SK-N-SH (cell line): ENCODE data around the gene HIPK2. TPM values are rescaled to one million over a fixed set of nuclear protein-coding genes. Genes with fewer than 3 reads are reported as not detected.

Experiments
- CTCF ChIA-PET: fragments of 300-600, 350-600 bp; formaldehyde crosslinking; extraction: SDS; loops from one replicate; lab custom pipeline; 2021; lab: Yijun Ruan, JAX
- POLR2A ChIA-PET: fragments of 350-600 bp; sonication (Branson Sonifier 250); formaldehyde crosslinking; extraction: SDS; loops from one replicate; lab custom pipeline; 2020; ENCODE audit warnings: antibody characterized with exemption, inconsistent platforms; lab: Yijun Ruan, JAX
- DNase-seq: peaks from one replicate; pipeline ENCODE4 v3.0.0; 2012
- H2AFZ ChIP-seq: fragments of 200-600 bp; sonication (generic); 2 replicates; pipeline ENCODE4 v1.8.1; 2016; ENCODE audit warnings: antibody characterized with exemption, mild to moderate bottlenecking, low read depth
- H3F3A ChIP-seq: fragments of 200-600 bp; sonication (generic); replicated peaks from 2 replicates; pipeline ENCODE3; 2016; ENCODE audit warnings: antibody characterized with exemption, mild to moderate bottlenecking; ENCODE audit not compliant: insufficient read depth
- H3K27ac ChIP-seq, 2 experiments: fragments of 200-500 bp in 1 of 2; fragments of 200-600 bp in 1 of 2; sonication (Bioruptor generic) in 1 of 2; sonication (generic), shearing (Covaris generic) in 1 of 2; 2 replicates each; pipeline versions ENCODE4 v1.5.1 to v1.6.1; 2014 to 2016; ENCODE audit warnings: low read depth in 2 of 2, inconsistent platforms in 1 of 2, low read length in 1 of 2, mild to moderate bottlenecking in 1 of 2, mixed read lengths in 1 of 2
- H3K27me3 ChIP-seq: fragments of 200-600 bp; sonication (generic), shearing (Covaris generic); 2 replicates; pipeline ENCODE4 v1.6.1; 2016; ENCODE audit warnings: mixed run types; ENCODE audit not compliant: insufficient read depth
- H3K36me3 ChIP-seq, 2 experiments: fragments of 200-500 bp in 1 of 2; fragments of 200-600 bp in 1 of 2; sonication (Bioruptor generic) in 1 of 2; sonication (generic) in 1 of 2; replicated peaks in 1 of 2; 2 replicates each; pipeline versions ENCODE3 to v1.5.1; 2014 to 2016; ENCODE audit warnings: low read length in 1 of 2, mild to moderate bottlenecking in 1 of 2; ENCODE audit not compliant: insufficient read depth in 2 of 2, control insufficient read depth in 1 of 2
- H3K4me1 ChIP-seq, 2 experiments: fragments of 200-500 bp in 1 of 2; fragments of 200-600 bp in 1 of 2; sonication (Bioruptor generic) in 1 of 2; sonication (generic), shearing (Covaris generic) in 1 of 2; 2 replicates each; pipeline versions ENCODE4 v1.5.1 to v1.6.1; 2014 to 2016; ENCODE audit warnings: low read depth in 1 of 2, low read length in 1 of 2, mixed run types in 1 of 2; ENCODE audit not compliant: insufficient read depth in 2 of 2, control insufficient read depth in 1 of 2
- H3K4me2 ChIP-seq: fragments of 200-600 bp; sonication (generic), shearing (Covaris generic); 2 replicates; pipeline ENCODE4 v1.6.1; 2017; ENCODE audit warnings: mixed run types
- H3K4me3 ChIP-seq, 2 experiments: fragments of 200-500 bp in 1 of 2; fragments of 200-600 bp in 1 of 2; sonication (Bioruptor generic) in 1 of 2; sonication (generic), shearing (Covaris generic) in 1 of 2; 2 replicates each; pipeline versions ENCODE4 v1.5.1 to v1.8.1; 2014 to 2016; ENCODE audit warnings: low read depth in 2 of 2, inconsistent platforms in 1 of 2, low read length in 1 of 2, mild to moderate bottlenecking in 1 of 2, mixed read lengths in 1 of 2, moderate library complexity in 1 of 2
- H3K79me2 ChIP-seq: fragments of 200-600 bp; sonication (generic); 2 replicates; pipeline ENCODE4 v1.8.1; 2017; ENCODE audit warnings: mild to moderate bottlenecking; ENCODE audit not compliant: insufficient read depth
- H3K9ac ChIP-seq: fragments of 200-600 bp; sonication (generic); 2 replicates; pipeline ENCODE4 v1.6.1; 2017; ENCODE audit warnings: mixed run types
- H3K9me2 ChIP-seq: fragments of 200-600 bp; sonication (generic); 2 replicates; pipeline ENCODE4 v1.6.1; 2017; ENCODE audit warnings: mixed run types
- H3K9me3 ChIP-seq: fragments of 200-600 bp; sonication (generic); 2 replicates; pipeline ENCODE4 v1.6.1; 2017; ENCODE audit warnings: mixed run types, mild to moderate bottlenecking, moderate library complexity
- H4K20me1 ChIP-seq: fragments of 200-600 bp; sonication (generic); 2 replicates; pipeline ENCODE4 v1.6.1; 2017; ENCODE audit warnings: mild to moderate bottlenecking, mixed run types; ENCODE audit not compliant: insufficient read depth
- EZH2phosphoT487 ChIP-seq: fragments of 200-600 bp; sonication (generic); IDR thresholded peaks from 2 replicates; pipeline ENCODE4 v1.6.1; 2017; ENCODE audit warnings: low read depth, mixed run types, mild to moderate bottlenecking, antibody characterized with exemption, moderate library complexity, borderline replicate concordance
- FOXJ3 ChIP-seq: sonication (generic); formaldehyde crosslinking; IDR thresholded peaks from 2 replicates; pipeline ENCODE4 v1.5.1; 2020; ENCODE audit warnings: mild to moderate bottlenecking, missing genetic modification reagents
- GATA2 ChIP-seq: sonication (generic); formaldehyde crosslinking; IDR thresholded peaks from 2 replicates; pipeline ENCODE4 v1.5.0; 2020; ENCODE audit warnings: mild to moderate bottlenecking, missing genetic modification reagents
- TAF1 ChIP-seq: IDR thresholded peaks from 2 replicates; pipeline ENCODE4 v1.6.1; 2012; ENCODE audit warnings: low read depth, mild to moderate bottlenecking, low read length, moderate library complexity, borderline replicate concordance
- TEAD4 ChIP-seq: IDR thresholded peaks from 2 replicates; pipeline ENCODE4 v1.4.0; 2012; ENCODE audit warnings: mild to moderate bottlenecking, borderline replicate concordance; ENCODE audit not compliant: insufficient read depth
- WGBS: methylation state at CpG from one replicate; pipeline ENCODE4 v1.1.6; 2017; ENCODE audit warnings: low lambda C conversion rate; 5-methylcytosine and 5-hydroxymethylcytosine counted together
- polyA plus RNA-seq, 3 experiments: library from polyadenylated mRNA; depleted of rRNA; stranded (reverse); fragments of >200 nt; gene quantifications; 2 replicates each; pipeline ENCODE4 v1.2.3, GENCODE V29; 2012
- TF ChIP-seq, protein P1 (sequence below): IDR thresholded peaks from 2 replicates; pipeline ENCODE4 v1.6.1; 2012; ENCODE audit warnings: mild to moderate bottlenecking, low read depth, low read length, moderate library complexity
- TF ChIP-seq, protein P2 (sequence below): fragments of 200-600 bp; sonication (generic); IDR thresholded peaks from 2 replicates; pipeline ENCODE4 v1.6.1; 2017; ENCODE audit warnings: antibody characterized with exemption, mild to moderate bottlenecking, moderate library complexity
- TF ChIP-seq, protein P3 (sequence below): IDR thresholded peaks from 2 replicates; pipeline ENCODE4 v1.4.0; 2012; ENCODE audit warnings: low read depth, borderline replicate concordance
- TF ChIP-seq, protein P4 (sequence below): fragments of 150-350 bp; IDR thresholded peaks from 2 replicates; pipeline ENCODE4 v1.6.1; 2017; ENCODE audit warnings: antibody characterized with exemption, low read length, low read depth, borderline replicate concordance

Gene HIPK2
- polyA plus RNA-seq, 1 of the 3 experiments (the other 2 are of a cell fraction), result 14.2 TPM

DNA sequence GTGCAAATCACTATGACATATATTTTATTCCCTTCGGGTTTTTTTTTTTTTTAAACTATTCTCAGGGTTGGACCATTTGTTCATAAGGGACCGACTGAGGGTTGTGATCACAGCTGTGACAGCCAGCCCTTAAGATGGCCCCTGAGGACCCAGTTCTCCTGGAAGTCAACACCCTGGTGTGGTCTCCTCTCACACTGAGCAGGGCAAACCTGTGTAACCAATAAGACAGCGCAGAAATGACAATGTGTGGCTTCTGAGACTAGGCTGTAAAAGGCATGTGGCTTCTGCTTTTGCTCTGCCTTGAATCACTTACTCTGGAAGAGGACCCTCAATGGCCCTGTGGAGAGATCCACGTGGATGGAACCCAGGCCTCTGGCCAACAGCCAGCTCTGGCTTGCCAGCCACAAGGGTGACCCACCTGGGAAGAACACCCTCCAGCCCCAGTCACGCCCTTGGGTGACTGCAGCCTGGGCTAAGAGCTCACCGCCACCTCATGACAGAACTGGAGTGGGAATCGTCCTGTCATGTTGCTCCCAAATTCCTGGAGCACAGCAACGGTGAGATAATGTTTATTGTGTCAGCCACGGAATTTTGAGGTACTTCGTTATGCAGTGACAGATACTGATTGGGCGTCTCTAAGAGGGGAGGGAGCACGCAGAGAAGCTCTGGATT lies 127.2 kb downstream of the HIPK2 start:
- no peaks in the 10 kb centered on the region for H3K9me3 ChIP-seq
- no peak for TF ChIP-seq TAF1
- no peak for TF ChIP-seq FOXJ3 (CRISPR knock-in tag)
- no peak for TF ChIP-seq GATA2 (CRISPR knock-in tag)
- TF ChIP-seq EZH2phosphoT487, result no peak
- TF ChIP-seq, protein P1, sequence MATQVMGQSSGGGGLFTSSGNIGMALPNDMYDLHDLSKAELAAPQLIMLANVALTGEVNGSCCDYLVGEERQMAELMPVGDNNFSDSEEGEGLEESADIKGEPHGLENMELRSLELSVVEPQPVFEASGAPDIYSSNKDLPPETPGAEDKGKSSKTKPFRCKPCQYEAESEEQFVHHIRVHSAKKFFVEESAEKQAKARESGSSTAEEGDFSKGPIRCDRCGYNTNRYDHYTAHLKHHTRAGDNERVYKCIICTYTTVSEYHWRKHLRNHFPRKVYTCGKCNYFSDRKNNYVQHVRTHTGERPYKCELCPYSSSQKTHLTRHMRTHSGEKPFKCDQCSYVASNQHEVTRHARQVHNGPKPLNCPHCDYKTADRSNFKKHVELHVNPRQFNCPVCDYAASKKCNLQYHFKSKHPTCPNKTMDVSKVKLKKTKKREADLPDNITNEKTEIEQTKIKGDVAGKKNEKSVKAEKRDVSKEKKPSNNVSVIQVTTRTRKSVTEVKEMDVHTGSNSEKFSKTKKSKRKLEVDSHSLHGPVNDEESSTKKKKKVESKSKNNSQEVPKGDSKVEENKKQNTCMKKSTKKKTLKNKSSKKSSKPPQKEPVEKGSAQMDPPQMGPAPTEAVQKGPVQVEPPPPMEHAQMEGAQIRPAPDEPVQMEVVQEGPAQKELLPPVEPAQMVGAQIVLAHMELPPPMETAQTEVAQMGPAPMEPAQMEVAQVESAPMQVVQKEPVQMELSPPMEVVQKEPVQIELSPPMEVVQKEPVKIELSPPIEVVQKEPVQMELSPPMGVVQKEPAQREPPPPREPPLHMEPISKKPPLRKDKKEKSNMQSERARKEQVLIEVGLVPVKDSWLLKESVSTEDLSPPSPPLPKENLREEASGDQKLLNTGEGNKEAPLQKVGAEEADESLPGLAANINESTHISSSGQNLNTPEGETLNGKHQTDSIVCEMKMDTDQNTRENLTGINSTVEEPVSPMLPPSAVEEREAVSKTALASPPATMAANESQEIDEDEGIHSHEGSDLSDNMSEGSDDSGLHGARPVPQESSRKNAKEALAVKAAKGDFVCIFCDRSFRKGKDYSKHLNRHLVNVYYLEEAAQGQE, result no peak
- TF ChIP-seq, protein P2, sequence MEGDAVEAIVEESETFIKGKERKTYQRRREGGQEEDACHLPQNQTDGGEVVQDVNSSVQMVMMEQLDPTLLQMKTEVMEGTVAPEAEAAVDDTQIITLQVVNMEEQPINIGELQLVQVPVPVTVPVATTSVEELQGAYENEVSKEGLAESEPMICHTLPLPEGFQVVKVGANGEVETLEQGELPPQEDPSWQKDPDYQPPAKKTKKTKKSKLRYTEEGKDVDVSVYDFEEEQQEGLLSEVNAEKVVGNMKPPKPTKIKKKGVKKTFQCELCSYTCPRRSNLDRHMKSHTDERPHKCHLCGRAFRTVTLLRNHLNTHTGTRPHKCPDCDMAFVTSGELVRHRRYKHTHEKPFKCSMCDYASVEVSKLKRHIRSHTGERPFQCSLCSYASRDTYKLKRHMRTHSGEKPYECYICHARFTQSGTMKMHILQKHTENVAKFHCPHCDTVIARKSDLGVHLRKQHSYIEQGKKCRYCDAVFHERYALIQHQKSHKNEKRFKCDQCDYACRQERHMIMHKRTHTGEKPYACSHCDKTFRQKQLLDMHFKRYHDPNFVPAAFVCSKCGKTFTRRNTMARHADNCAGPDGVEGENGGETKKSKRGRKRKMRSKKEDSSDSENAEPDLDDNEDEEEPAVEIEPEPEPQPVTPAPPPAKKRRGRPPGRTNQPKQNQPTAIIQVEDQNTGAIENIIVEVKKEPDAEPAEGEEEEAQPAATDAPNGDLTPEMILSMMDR, result no peak
- TF ChIP-seq, protein P3, sequence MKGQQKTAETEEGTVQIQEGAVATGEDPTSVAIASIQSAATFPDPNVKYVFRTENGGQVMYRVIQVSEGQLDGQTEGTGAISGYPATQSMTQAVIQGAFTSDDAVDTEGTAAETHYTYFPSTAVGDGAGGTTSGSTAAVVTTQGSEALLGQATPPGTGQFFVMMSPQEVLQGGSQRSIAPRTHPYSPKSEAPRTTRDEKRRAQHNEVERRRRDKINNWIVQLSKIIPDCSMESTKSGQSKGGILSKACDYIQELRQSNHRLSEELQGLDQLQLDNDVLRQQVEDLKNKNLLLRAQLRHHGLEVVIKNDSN, result no peak
- no peak for TF ChIP-seq TEAD4
- TF ChIP-seq, protein P4, sequence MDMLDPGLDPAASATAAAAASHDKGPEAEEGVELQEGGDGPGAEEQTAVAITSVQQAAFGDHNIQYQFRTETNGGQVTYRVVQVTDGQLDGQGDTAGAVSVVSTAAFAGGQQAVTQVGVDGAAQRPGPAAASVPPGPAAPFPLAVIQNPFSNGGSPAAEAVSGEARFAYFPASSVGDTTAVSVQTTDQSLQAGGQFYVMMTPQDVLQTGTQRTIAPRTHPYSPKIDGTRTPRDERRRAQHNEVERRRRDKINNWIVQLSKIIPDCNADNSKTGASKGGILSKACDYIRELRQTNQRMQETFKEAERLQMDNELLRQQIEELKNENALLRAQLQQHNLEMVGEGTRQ, result no peak
- H3K4me2 ChIP-seq, result no peak overlapping the region
- H2AFZ ChIP-seq, result no peak overlapping the region
- H3K4me1 ChIP-seq, result peaks cover 0 to 14% of the 10 kb centered on the region in 2 experiments; a peak in 1 of 4 replicates
- no peak overlapping the region; a peak in 1 of 4 replicates for H3K27ac ChIP-seq
- no peak overlapping the region for H3K9ac ChIP-seq
- peaks cover 30% of the 10 kb centered on the region; the same call in 1 of the 2 replicates for H3K79me2 ChIP-seq
- no peaks in the 10 kb centered on the region for H3K9me2 ChIP-seq
- 94% methylated on average over 10 of the region's 12 CpGs for WGBS
- ChIA-PET CTCF (interaction anchor here (0.9 to 3.8 kb wide), 6 partner anchors 8 to 360 kb away, joined by 3 to 27 read pairs (median 4); no protein-coding TSS in a partner anchor), POLR2A (interaction anchor here (0.9 to 1.7 kb wide), 3 partner anchors 15 to 342 kb away, joined by 3 to 6 read pairs (median 4); no protein-coding TSS in a partner anchor)
- no peak for DNase-seq
- peaks cover 6 to 8% of the 10 kb centered on the region in 2 experiments for H3K36me3 ChIP-seq
- H4K20me1 ChIP-seq, result peaks cover 49% of the 10 kb centered on the region
- H3K27me3 ChIP-seq, result no peaks in the 10 kb centered on the region
- H3K4me3 ChIP-seq, result no peak overlapping the region
- no peaks in the 10 kb centered on the region for H3F3A ChIP-seq
